Stimulated activated CD8-positive, alpha-beta memory T cell treated with anti-CD3 and anti-CD28 coated beads, Interleukin-15, amount 100 ng/mL, for 24 hours (primary cell): ENCODE data around the gene HPGD.

ENCODE experiments used
- DNase-seq: peaks from one replicate; pipeline ENCODE4 v3.0.0-alpha.2; 2020; ENCODE audit warnings: low read depth

Gene HPGD

DNA sequence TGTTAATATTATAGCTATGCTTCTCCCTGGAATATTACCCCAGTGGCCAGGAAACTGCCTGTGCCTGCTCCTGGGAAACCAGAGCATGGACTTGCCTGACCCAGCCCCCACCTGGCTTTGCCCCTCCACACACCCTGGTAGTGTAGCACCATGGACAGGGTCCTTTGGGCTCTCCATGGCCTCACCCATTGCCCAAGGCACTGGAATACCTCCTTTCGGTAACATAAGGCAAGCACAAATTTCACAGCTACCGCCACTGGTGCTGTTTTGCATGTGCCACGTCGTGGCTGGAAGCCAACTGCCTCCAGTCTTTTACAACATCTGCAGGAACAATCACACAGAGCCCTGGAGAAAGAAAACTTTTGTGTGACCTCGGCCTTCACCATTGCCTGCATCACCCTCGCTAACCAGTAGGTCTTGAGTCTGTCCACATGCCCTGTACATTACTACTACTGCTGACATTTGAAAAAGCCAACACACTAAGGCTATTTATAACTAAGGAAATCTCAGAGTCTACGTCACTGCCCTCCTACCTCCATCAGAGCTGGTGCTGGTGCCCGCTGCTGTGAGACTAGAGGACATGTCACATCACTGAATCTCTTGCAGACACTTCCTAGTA, 47.7 kb downstream of the HPGD start:
- no peak for DNase-seq

DNA sequence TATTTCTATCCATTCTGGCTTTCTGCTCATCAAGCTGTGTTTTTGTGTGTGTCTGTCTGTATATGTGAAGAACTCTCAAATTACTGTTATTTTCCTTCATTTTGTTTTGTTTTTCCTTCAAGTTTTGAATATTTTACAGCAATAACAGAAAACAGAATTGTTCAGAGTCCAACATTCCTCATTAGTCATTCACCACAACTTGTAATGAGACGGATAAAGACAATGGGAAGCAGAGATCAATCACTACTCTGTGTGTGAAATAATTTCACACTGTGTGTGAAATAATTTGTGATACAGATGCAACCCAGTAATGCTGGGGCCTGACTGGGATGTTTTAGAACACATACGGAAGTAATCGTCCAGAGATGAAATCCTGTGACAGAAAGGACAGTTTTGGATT, 55.2 kb downstream of the HPGD start:
- DNase-seq, result no peak

DNA sequence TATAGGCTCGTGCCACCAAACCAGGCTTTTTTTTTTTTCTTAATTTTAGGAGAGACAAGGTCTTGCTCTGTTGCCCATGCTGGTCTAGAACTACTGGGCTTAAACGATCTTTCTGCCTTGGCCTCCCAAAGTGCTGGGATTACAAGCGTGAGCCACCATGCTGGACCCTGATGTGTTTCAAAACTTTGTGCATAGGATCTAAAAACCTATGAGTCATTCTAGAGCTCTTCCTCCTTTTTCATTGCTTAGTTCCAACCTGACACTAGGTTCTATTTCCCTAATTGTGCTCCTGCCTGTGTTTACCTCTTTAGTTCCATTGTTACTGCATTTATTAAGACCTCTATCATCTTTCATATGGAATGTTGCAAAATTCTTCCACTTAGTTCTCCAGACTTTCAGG, 57.3 kb downstream of the HPGD start:
- no peak for DNase-seq

DNA sequence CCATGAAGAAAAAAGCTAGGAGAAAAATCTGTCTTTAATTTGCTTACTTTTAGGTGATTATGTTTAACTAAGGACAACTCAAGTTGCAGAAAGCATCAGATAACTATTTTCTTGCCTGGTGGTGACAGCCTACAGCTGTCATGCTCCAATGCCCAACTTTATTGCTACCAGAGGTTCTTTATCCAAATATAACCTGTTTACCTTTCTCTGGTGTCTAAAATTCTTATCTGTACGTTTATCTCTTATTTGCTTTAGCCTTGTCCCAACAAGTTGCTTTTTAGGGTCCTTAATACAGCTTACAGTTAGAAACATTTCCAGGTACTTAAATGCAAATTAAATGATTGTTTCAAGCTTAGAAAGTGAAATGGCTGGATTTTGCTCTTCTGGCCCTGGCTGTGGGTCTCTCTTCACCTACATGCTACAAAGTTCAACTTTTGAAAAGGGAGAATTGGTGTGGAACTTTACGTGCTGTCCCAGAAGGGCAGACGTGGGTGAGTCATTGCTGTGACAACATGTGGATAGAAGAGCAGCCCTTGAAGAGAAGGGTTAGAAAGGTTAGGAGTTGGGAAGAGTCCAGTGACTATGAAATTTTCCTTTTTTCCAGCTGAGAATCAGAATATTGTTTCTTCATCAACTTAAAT, 60.7 kb downstream of the HPGD start:
- no peak for DNase-seq

DNA sequence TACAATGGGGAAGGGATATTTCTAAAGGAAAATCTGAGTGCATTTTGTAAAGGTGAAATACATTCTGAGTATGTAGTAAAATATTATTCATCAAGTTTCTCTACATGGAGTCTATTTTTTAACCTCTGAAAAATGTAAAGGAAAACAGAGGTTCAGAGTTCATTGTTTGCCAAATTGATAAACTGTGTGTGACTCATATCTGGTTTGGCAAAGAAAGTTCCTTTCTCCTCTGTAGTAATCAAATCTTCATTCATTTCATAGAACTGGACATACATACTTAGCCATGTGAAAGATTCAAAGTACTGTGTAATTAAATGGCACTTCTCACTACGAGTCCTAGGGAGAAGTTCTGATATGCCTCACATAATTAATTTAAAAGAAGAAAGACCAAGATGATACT, 61.6 kb downstream of the HPGD start:
- DNase-seq, result no peak

DNA sequence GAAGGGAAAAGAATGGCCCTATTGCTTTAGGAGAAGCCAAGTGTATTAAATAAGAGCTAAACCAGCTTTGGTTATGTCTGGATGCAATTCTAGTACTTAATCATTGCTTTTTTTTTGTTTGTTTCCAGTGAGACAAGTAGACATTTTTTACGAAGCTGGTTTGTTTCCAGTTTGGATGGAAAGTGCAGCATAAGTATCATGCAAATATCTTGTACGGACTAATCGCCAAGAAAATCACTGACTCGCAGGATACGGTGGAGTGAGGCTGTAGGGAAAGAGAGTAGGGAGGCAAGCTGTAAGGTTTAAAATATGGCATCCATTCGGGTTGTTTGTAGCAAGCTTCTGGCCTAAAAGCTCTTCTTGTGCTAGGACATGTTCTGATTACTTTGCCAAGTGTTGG, 64.8 kb downstream of the HPGD start:
- no peak for DNase-seq

DNA sequence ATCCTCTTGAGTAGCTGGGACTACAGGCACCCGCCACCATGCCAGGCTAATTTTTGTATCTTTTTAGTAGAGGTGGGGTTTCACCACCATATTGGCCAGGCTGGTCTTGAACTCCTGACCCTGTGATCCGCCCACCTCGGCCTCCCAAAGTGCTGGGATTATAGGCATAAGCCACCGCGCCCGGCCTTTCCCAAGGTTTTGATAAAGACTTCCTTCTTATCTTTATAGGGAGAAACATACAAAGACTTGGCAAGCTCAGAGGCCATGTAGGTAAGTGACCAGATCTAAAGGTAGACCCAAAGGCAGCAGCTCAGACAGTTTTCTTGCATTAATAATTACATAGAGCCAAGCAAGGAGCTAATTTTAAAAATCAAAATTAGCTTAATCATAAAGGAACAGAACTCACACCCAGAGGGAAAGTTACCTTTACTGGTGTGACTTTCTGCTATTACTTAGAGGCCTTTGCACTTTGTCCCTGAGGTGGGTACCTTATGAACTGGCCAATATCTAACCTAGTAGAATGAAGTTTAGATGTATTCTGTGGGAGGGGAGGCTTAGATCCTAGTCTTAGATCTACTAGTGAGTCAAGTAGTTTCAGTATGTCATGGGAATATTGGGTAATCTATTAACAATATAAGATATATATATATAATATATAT, 67.3 kb downstream of the HPGD start:
- no peak for DNase-seq

DNA sequence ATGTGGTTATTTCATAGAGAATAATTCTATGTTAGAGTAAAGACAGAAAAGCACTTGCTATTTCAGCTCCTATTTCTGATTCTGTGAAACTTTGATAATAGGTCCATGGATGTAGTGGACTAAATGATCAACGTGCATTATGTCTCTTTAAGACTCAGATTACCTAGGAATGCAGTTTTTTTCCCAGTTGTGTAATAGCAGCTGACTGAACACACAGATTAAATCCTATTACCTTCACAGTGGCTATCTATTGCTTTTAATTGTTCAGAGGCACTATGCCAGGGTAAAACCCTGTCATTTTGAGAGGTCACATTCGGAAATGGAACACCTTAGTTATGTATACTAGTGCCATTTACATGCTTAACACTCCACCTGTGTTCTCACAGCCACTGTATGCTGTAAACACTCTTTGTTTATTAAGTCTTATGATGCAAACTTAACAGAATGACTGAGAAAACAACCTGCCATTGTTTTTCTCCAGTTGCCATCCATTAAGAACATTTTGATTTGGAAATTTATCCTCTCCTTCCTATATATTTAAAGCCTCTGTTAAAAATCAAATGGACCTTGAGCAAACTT, 70.5 kb downstream of the HPGD start:
- DNase-seq, result no peak

DNA sequence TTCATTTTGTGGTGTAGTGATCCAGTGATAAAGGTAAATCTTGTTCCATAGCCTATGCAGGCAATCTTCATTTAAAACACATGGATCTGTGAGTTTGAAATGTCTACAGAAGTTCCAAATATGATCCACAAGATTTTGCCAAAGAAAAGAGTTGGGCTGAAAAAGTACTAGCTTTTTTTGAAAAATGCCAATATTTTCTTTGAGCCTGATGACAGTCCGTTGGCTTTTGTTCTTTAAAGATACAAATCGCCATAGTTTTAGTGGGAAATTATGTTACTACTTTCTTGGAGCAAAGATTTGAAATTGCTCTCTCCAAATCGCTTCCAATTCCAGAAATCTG, 71.5 kb downstream of the HPGD start:
- no peak for DNase-seq

DNA sequence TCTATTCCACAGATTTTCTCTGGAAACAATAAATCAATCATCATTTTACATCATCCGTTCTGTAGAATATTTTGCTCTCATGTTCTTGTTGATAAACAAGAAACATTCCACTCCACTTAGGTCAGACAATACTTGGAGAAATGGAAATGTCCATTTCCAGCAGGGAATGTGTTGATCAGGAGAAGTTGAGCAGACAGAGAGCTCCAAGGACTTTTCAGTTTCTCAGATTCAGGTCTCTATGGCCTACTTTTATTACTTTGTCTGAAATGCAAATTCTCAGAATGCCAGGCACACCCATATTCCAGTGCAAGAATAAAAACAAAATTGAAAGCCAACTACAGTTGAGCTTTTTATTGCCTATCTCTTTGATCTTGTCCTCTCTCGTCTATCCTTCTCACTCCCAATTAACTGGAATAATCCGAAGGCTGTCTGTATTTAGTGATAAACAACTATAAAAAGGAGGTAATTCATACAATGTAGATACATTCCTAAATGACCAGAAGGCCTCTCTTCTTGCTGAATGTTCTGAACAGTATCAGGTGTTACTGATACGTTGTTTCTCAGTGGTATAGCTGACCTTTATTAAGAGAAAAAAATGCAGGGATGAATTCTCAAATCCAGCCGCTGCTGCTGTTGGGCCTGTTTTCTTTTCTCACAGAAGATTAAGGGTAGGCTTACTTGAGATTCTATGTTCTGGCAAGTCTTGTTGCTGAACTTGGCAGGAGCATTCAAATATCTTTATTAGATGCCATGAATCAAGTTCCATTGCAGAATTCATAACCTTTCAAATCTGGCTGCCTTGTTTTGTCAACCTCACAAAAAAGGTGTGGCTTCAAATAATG, 72.1 kb downstream of the HPGD start:
- DNase-seq, result no peak

DNA sequence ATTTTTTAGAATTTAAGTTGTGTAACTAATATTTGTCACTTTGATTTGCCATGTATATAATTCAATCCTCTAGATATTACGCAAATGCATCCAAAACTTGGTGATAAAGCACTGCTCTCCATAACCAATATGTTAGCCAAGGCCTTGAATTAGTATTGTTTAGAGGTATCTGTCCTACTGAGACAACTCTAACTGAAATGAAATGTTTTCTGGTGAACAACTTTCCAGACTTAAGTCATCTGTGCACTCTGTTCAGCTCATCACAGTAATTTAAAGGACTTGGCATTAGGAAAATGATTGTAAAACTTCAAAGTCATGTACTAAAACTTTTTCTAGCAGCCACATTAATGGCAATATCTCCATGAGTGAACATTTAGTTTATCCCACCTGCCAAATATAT, 73.1 kb downstream of the HPGD start:
- DNase-seq, result no peak

DNA sequence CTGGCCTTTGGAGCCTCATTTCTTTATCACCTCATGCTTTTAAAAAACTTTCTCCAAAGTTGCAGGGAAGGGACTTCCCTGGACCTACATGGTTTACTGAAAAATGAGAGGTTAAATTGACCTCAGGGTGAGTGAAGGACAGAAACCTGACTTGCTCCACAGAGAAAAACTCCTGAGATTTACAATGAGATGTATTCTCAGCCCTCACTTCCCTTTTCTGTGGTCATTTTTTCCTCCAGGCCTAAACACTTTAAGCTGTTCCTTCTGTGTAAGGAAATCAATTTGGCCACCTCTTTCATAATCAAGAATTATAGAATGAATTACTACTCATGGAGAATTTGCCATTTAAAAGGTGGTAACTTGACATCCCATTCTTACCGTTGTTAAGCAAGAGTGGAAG, 77.9 kb downstream of the HPGD start:
- no peak for DNase-seq
